ENCODE results near the gene FMO4. TPM values are rescaled to one million over a fixed set of nuclear protein-coding genes. Genes with fewer than 3 reads are reported as not detected.

Gene FMO4
- total RNA-seq, 1 experiment from 2014 or later: 0.33 TPM

DNA sequence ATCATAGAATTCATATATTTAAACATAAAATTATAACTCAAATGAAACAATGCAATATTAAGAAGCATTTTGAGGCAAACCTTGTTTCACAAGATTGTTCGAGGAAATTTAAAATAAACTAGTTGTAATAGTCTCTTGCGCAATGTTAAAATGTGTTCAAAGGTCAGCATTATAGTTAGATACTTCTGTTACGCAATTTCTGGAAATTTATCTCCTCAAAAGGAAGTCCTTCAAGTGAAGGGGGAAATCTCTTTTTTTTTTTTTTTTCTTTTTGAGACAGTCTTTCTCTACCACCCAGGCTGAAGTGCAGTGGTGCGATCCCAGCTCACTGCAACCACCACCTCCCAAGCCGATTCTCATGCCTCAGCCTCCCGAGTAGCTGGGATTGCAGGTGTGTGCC is 52.1 kb downstream of the FMO4 start:
- Histone ChIP-seq H3K27me3 (ENCODE audit: control insufficient read depth, insufficient read depth, low read length) (no peaks in the 10 kb centered on the region), H3K9me3 (ENCODE audit: control insufficient read depth, insufficient read depth, low read depth, low read length) (no peaks in the 10 kb centered on the region), H3K27ac (ENCODE audit: low read length) (no peak overlapping the region), H3K36me3 (ENCODE audit: control insufficient read depth, insufficient read depth, low read length) (no peaks in the 10 kb centered on the region), H3K4me1 (ENCODE audit: control insufficient read depth, insufficient read depth, low read length) (no peaks in the 10 kb centered on the region), H3K4me3 (ENCODE audit: low read depth in 2 of 2, low read length in 2 of 2) (no peak overlapping the region)
- no TSS peak for BruUV-seq (replicated peaks)
- DNase-seq (ENCODE audit: low read depth, low spot score): no peak
- no peak for ATAC-seq
- TF ChIP-seq, protein P1, sequence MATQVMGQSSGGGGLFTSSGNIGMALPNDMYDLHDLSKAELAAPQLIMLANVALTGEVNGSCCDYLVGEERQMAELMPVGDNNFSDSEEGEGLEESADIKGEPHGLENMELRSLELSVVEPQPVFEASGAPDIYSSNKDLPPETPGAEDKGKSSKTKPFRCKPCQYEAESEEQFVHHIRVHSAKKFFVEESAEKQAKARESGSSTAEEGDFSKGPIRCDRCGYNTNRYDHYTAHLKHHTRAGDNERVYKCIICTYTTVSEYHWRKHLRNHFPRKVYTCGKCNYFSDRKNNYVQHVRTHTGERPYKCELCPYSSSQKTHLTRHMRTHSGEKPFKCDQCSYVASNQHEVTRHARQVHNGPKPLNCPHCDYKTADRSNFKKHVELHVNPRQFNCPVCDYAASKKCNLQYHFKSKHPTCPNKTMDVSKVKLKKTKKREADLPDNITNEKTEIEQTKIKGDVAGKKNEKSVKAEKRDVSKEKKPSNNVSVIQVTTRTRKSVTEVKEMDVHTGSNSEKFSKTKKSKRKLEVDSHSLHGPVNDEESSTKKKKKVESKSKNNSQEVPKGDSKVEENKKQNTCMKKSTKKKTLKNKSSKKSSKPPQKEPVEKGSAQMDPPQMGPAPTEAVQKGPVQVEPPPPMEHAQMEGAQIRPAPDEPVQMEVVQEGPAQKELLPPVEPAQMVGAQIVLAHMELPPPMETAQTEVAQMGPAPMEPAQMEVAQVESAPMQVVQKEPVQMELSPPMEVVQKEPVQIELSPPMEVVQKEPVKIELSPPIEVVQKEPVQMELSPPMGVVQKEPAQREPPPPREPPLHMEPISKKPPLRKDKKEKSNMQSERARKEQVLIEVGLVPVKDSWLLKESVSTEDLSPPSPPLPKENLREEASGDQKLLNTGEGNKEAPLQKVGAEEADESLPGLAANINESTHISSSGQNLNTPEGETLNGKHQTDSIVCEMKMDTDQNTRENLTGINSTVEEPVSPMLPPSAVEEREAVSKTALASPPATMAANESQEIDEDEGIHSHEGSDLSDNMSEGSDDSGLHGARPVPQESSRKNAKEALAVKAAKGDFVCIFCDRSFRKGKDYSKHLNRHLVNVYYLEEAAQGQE (IDR thresholded peaks at IDR 0.05; ENCODE audit: insufficient read depth in 1 of 2, low read depth in 2 of 2, low read length in 1 of 2): no peak
- TF ChIP-seq POLR2AphosphoS5 (IDR thresholded peaks at IDR 0.05; ENCODE audit: low read depth, low read length): no peak
- TF ChIP-seq TCF7L2 (IDR thresholded peaks at IDR 0.05; ENCODE audit: low read depth, low read length): no peak
- TF ChIP-seq, protein P2, sequence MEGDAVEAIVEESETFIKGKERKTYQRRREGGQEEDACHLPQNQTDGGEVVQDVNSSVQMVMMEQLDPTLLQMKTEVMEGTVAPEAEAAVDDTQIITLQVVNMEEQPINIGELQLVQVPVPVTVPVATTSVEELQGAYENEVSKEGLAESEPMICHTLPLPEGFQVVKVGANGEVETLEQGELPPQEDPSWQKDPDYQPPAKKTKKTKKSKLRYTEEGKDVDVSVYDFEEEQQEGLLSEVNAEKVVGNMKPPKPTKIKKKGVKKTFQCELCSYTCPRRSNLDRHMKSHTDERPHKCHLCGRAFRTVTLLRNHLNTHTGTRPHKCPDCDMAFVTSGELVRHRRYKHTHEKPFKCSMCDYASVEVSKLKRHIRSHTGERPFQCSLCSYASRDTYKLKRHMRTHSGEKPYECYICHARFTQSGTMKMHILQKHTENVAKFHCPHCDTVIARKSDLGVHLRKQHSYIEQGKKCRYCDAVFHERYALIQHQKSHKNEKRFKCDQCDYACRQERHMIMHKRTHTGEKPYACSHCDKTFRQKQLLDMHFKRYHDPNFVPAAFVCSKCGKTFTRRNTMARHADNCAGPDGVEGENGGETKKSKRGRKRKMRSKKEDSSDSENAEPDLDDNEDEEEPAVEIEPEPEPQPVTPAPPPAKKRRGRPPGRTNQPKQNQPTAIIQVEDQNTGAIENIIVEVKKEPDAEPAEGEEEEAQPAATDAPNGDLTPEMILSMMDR (IDR thresholded peaks at IDR 0.05): no peak
- no peak for TF ChIP-seq SIN3A (IDR thresholded peaks at IDR 0.05; ENCODE audit: borderline replicate concordance, insufficient read depth, low read depth, low read length)
- in situ Hi-C loops (cut with HindIII; ENCODE audit: low pct_unique_long_range_greater_than_20kb, low sequenced_read_pairs) (no loop called here), intact Hi-C loops (cut with micrococcal nuclease; ENCODE audit: unreplicated experiment) (no loop called here)
- POLR2A ChIA-PET: no interaction called here
- CTCF ChIA-PET: no interaction called here

DNA sequence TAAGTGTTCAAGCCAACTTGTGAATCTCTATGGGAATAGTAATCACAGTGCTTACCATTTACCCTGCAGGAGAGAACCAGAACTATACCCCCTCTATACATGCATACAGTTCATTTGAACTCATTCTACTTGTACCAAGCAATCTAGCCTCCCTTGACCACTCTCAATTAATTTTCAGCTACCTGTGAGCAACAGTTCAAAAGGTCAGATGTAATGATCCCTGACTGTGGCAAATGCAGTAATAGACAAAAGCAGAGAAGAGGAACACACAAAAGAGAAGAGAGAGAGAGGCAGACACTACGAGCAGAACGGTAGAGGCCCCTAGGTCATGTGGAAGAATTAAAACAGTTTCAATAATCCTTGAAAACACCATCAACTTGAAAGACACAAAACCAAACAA is 52.8 kb downstream of the FMO4 start:
- in situ Hi-C loops (cut with HindIII; ENCODE audit: low pct_unique_long_range_greater_than_20kb, low sequenced_read_pairs): no loop called here
- CTCF ChIA-PET: no interaction called here
- H3K36me3 ChIP-seq (ENCODE audit: control insufficient read depth, insufficient read depth, low read length): no peaks in the 10 kb centered on the region

More for the DNA sequence above, 52.8 kb downstream of the FMO4 start:
- ATAC-seq: no peak
- Histone ChIP-seq H3K4me3 (ENCODE audit: low read depth in 2 of 2, low read length in 2 of 2) (no peak overlapping the region), H3K27me3 (ENCODE audit: control insufficient read depth, insufficient read depth, low read length) (no peaks in the 10 kb centered on the region), H3K4me1 (ENCODE audit: control insufficient read depth, insufficient read depth, low read length) (no peaks in the 10 kb centered on the region), H3K9me3 (ENCODE audit: control insufficient read depth, insufficient read depth, low read depth, low read length) (no peaks in the 10 kb centered on the region), H3K27ac (ENCODE audit: low read length) (no peak overlapping the region)
- intact Hi-C loops (cut with micrococcal nuclease; ENCODE audit: unreplicated experiment): no loop called here
- POLR2A ChIA-PET: no interaction called here
- TF ChIP-seq TCF7L2 (IDR thresholded peaks at IDR 0.05; ENCODE audit: low read depth, low read length) (no peak), SIN3A (IDR thresholded peaks at IDR 0.05; ENCODE audit: borderline replicate concordance, insufficient read depth, low read depth, low read length) (no peak), POLR2AphosphoS5 (IDR thresholded peaks at IDR 0.05; ENCODE audit: low read depth, low read length) (no peak)
- TF ChIP-seq, protein P1 (IDR thresholded peaks at IDR 0.05; ENCODE audit: insufficient read depth in 1 of 2, low read depth in 2 of 2, low read length in 1 of 2): no peak
- TF ChIP-seq, protein P2 (IDR thresholded peaks at IDR 0.05): no peak
- BruUV-seq (replicated peaks): no TSS peak
- DNase-seq (ENCODE audit: low read depth, low spot score): no peak

Data from Panc1 (cell line).